Measurements from ENCODE around the gene RGMB.
"Not testable (repeated sequence)": the region's sequence is repeated elsewhere in the genome, so short reads cannot be mapped to it uniquely, and the experiment has no call there.

The RGMB gene

GRCh38 chr5:98773464-98774191 is at the start of gene RGMB:
Gene RGMB, plus strand, starts transcription at chr5:98773663. Its CDS starts 408 bp downstream, at chr5:98774071.
- DNase-seq (ENCODE audit: low read depth in 2 of 2): peak; percentile 71 to 85

DNA sequence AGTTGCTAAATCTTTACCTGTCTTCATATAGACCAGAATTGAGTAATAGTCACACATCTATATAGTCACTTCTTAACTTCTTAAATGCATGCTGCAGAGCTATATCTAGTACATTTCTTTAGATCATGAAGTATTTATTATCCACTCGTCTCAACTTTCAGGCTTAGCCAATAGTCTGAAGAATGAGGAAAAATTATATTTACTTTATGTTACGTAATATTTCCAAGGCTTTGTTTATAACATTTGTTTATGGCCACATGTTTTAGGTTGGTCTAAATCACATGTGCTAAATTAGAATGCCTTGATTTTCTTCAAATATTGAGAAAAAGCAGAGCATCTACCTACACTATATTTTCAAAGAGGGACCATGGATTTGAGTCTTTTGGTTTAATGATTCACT is 47.2 kb upstream of the RGMB start:
- DNase-seq (ENCODE audit: low read depth in 2 of 2): no peak

- DNase-seq (ENCODE audit: low read depth in 2 of 2): no peak
These were observed 45.8 kb upstream of the RGMB start for GRCh38 chr5:98727686-98728085.

DNA sequence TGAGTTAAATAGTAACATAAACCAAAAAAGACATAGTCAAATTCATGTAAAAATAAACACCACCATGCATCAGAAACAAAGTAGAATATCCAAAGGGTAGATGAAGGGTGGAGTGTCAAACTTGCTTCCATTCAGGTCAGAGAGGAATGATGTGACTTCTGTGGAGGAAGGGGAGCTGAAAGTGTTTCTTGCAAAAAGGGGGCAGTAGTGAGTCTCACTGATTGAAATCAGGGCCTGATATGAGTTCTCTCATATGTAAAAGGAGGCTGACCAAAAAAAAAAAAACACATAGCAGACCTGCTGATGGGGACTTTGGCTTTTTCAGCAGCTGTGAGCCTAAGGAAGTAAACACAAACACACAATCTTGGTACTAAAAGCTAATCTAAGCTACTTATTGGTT is 38.8 kb upstream of the RGMB start:
- no peak for DNase-seq (ENCODE audit: low read depth in 2 of 2)

DNA sequence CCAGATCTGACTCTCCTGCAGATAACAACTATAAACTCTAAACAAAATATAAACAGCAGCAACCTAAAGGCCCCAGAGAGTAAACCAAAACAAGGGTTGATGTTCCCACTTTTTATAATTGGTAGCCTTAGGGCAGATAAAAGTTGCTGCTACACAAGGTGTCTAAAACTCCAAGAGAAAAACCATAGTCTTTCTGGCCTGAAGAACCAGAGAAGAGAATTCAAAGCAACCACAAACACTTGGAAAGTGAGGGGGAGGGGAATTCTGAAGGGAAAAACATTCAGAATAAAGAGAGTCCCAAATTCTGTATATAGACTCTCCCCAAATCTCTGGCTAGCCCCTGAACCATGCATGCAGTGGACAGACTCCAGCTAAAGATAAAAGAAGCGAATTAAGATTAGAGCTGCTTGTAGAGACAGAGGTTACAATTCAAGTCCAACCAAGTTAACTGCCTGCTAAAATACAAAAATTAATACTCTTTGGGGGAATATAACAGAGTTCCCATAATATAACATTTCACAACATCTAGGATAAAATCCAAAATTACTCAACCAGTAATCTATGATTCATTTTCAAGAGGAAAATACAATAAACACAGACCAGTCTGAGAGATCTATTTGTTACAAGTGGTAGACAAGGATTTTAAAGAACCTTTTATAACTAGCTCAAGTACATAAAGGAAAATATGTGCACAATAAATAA is 37.5 kb upstream of the RGMB start:
- DNase-seq (ENCODE audit: low read depth in 2 of 2): no peak

GRCh38 chr5:98736753-98737152 is 36.7 kb upstream of the RGMB start:
- no peak for DNase-seq (ENCODE audit: low read depth in 2 of 2)

DNA sequence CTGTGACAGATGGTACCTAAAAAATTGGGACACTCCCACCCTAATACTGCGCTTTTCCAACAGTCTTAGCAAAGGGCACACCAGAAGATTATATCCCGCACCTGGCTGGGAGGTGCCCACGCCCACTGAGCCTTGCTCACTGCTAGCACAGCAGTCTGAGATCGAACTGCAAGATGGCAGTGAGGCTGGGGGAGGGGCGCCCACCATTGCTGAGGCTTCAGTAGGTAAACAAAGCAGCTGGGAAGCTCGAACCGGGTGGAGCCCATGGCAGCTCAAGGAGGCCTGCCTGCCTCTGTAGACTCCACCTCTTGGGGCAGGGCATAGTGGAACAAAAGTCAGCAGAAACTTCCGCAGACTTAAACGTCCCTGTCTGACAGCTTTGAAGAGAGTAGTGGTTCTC is 36.0 kb upstream of the RGMB start:
- not testable (repeated sequence) for DNase-seq (ENCODE audit: low read depth in 2 of 2)

GRCh38 chr5:98738481-98739149 is 34.8 kb upstream of the RGMB start:
- DNase-seq (ENCODE audit: low read depth in 2 of 2): not testable (repeated sequence)

- DNase-seq (ENCODE audit: low read depth in 2 of 2): no peak
These were observed 31.5 kb upstream of the RGMB start for GRCh38 chr5:98741926-98742325.

DNA sequence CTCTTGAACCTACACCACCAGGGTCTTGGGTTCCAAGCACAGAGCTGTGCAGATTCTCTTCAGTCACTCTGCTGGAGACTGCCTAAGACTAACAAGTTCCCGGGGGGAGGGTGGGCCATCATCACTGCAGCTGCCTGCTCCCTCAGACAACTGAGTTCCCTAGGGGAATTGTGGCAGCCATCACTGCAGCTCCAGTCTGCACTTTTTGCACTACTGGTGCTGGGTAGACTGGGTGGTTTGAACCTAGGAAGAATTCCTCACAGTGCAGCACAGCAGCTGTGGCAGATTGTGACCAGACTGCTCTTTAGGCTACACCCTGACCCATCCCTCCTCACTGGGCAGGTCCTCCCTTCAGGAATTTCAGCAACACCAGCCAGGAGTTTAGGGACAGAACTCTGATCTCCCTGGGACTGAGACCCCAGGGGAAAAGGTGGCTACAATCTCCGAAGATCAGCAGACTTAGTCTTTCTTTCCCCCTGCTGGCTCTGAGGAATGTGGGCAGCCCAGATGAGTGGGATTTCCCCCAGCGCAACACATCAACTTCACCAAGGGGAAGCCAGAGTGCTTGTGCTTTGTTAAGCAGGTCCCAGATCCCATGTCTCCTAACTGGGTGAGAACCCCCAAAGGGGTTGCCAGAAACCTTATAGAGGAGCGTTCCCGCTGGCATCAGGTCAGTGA is 30.9 kb upstream of the RGMB start:
- DNase-seq (ENCODE audit: low read depth in 2 of 2): no peak

GRCh38 chr5:98748259-98748658 is 25.2 kb upstream of the RGMB start:
- not testable (repeated sequence) for DNase-seq (ENCODE audit: low read depth in 2 of 2)

DNA sequence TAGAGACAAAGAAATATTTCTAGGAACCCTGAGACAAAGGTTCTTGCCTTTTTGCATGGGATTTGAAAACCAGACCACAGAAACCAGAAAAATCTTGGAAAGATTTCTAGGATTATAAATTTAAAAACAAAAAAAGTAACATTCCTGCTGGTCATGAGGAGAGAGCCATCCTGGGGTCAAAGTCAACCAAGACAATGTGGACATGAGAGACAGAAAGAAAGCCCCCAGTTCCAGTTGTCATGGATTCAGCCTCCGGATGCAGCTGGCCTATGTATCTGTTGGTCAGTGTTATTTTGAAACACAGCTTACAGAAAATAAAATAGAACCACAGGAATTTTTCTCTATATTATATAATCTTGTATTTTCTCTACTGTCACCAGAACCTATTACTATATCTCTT is 24.4 kb upstream of the RGMB start:
- no peak for DNase-seq (ENCODE audit: low read depth in 2 of 2)

DNA sequence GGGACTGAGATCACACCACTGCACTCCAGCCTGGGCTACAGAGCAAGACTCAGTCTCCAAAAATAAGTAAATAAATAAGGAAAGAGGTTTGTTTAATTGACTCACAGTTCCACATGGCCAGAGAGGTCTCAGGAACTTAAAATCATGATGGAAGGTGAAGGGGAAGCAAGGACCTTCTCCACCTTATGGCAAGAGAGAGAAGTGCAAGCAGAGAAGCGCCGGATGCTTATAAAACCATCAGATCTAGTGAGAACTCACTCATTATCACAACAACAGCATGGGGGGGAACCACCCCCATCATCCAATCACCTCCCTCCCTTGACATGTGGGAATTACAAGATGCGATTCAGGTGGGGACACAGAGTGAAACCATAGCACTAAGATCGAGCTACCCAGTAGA is 22.8 kb upstream of the RGMB start:
- no peak for DNase-seq (ENCODE audit: low read depth in 2 of 2)

DNA sequence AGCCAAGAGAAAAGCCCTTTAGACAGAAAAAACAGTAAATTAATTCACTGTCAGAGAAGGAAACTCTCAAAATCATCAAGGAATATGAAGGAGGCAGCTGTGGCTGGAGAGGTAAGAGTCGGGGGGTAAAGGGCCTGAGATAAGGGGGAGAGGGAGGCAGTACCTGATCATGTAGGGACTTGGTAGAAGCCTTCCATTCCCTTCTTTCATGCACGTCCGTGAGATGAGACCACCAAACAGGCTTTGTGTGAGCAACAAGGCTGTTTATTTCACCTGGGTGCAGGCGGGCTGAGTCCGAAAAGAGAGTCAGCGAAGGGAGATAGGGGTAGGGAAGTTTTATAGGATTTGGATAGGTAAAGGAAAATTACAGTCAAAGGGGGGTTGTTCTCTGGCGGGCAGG is 21.1 kb upstream of the RGMB start:
- not testable (repeated sequence) for DNase-seq (ENCODE audit: low read depth in 2 of 2)

DNA sequence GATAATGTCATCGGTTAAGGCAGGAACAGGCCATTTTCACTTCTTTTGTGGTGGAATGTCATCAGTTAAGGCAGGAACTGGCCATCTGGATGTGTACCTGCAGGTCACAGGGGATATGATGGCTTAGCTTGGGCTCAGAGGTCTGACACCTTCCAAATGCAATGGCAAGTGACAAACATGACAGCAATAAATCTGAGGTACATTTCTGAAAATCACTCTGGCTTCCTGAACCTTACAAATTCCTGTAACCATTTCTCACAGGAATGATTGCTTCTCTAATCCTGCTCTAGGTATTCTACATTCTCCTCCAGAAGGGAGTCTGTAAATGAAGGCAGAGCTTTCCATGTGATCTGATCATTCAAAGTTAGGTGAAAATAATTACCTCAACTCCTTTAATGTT is 20.7 kb upstream of the RGMB start:
- not testable (repeated sequence) for DNase-seq (ENCODE audit: low read depth in 2 of 2)

DNA sequence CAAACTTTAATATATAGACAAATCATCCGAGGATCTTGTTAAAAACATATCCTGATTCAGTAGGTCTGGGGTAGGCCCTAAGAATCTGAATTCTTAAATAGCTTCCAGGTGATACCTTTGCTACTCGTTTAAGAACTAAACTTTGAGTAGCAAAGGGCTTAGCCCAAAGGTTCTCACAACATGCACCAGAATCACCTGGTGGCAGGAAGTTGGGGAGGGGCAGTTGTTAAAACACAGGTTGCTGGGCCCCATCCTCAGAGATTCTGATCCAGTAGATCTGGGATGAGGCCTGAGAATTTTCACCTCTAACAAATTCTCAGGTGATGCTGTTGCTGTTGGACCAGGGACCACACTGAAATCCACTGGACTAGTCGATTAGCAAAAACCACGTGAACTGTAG is 20.0 kb upstream of the RGMB start:
- DNase-seq (ENCODE audit: low read depth in 2 of 2): no peak

DNA sequence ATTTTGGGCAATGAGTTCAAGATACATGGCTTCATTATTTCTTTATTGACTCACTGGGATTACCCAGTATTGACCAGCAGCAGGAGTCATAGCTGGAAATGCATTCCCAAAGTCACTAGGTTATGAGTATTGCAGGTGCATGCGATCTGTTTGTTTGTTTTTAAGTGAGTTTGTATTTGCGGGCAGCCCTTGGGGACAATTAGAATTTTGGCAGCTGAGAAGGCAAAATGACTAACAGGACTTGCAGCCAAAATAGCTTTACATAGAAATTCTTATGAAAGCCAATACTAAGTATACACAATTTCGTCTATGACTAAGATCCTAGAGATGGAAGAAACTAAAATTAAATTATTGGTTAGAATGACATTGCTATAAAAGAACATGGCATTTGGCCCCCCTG is 18.1 kb upstream of the RGMB start:
- no peak for DNase-seq (ENCODE audit: low read depth in 2 of 2)

GRCh38 chr5:98757978-98758377 is 15.5 kb upstream of the RGMB start:
- DNase-seq (ENCODE audit: low read depth in 2 of 2): no peak

GRCh38 chr5:98763001-98763630 is 10.3 kb upstream of the RGMB start:
- DNase-seq (ENCODE audit: low read depth in 2 of 2): no peak

- no peak for DNase-seq (ENCODE audit: low read depth in 2 of 2)
These were observed 7.6 kb upstream of the RGMB start for GRCh38 chr5:98765815-98766214.

DNA sequence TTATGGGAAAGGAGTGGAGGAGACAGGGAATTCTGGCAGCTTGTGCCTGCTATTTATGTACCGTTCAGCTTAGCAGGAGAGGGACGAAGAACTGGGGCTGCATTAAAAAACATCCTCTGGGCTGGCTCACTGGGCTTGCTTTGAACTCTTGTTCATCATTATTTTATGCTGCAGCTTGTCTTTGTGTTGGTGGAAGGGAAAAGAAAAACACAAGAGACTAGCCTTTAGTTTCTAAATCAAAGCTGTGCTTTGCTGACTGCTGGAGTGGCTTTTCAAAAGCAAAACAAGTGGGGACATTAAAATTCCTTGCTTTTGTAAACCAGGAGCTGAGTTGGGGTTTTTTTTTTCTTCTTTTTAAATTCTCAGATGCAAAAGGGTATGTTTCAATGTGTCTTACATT is 5.9 kb upstream of the RGMB start:
- DNase-seq (ENCODE audit: low read depth in 2 of 2): no peak
